ENCODE results near the gene KRT71.

The KRT71 gene

GRCh38 chr12:52539083-52539820 is 13.7 kb downstream of the KRT71 start:
- no peak for DNase-seq (ENCODE audit: low read depth in 2 of 2)

- no peak for DNase-seq (ENCODE audit: low read depth in 2 of 2)
Observed at GRCh38 chr12:52537101-52537500, 15.8 kb downstream of the KRT71 start.

- DNase-seq (ENCODE audit: low read depth in 2 of 2), result no peak
Observed at GRCh38 chr12:52535574-52535973, 17.4 kb downstream of the KRT71 start.

GRCh38 chr12:52534482-52534881 is 18.5 kb downstream of the KRT71 start:
- DNase-seq (ENCODE audit: low read depth in 2 of 2), result no peak

- DNase-seq (ENCODE audit: low read depth in 2 of 2), result no peak
Observed at GRCh38 chr12:52533686-52534470, 19.1 kb downstream of the KRT71 start.

GRCh38 chr12:52532636-52533035 is 20.3 kb downstream of the KRT71 start:
- no peak for DNase-seq (ENCODE audit: low read depth in 2 of 2)

- DNase-seq (ENCODE audit: low read depth in 2 of 2), result no peak
Observed at GRCh38 chr12:52531566-52532300, 21.2 kb downstream of the KRT71 start.

- no peak for DNase-seq (ENCODE audit: low read depth in 2 of 2)
Observed at GRCh38 chr12:52530905-52531304, 22.0 kb downstream of the KRT71 start.

- DNase-seq (ENCODE audit: low read depth in 2 of 2), result no peak
Observed at GRCh38 chr12:52530366-52530765, 22.6 kb downstream of the KRT71 start.

- no peak for DNase-seq (ENCODE audit: low read depth in 2 of 2)
Observed at GRCh38 chr12:52529846-52530245, 23.1 kb downstream of the KRT71 start.

- DNase-seq (ENCODE audit: low read depth in 2 of 2), result no peak
Observed at GRCh38 chr12:52529417-52529816, 23.5 kb downstream of the KRT71 start.

GRCh38 chr12:52528641-52529143 is 24.3 kb downstream of the KRT71 start:
- DNase-seq (ENCODE audit: low read depth in 2 of 2), result no peak

- no peak for DNase-seq (ENCODE audit: low read depth in 2 of 2)
Observed at GRCh38 chr12:52527121-52527800, 25.7 kb downstream of the KRT71 start.

GRCh38 chr12:52526511-52526951 is 26.4 kb downstream of the KRT71 start:
- DNase-seq (ENCODE audit: low read depth in 2 of 2), result no peak

GRCh38 chr12:52525661-52526499 is 27.1 kb downstream of the KRT71 start:
- DNase-seq (ENCODE audit: low read depth in 2 of 2), result no peak

GRCh38 chr12:52524898-52525591 is 27.9 kb downstream of the KRT71 start:
- no peak for DNase-seq (ENCODE audit: low read depth in 2 of 2)

GRCh38 chr12:52524241-52524897 is 28.6 kb downstream of the KRT71 start:
- no peak for DNase-seq (ENCODE audit: low read depth in 2 of 2)

- no peak for DNase-seq (ENCODE audit: low read depth in 2 of 2)
Observed at GRCh38 chr12:52523824-52524223, 29.1 kb downstream of the KRT71 start.

GRCh38 chr12:52522346-52523011 is 30.5 kb downstream of the KRT71 start:
- no peak for DNase-seq (ENCODE audit: low read depth in 2 of 2)
